Activated T-cell treated with anti-CD3 and anti-CD28 coated beads for 1 hour (primary cell): ENCODE results near the gene CA9.
A peak's percentile ranks its signal among the peaks of the same experiment; 100 is the strongest.

Source experiments
- DNase-seq: peaks from one replicate; pipeline ENCODE4 v3.0.0-alpha.2; 2020; ENCODE audit warnings: low read depth

CA9 gene

DNA sequence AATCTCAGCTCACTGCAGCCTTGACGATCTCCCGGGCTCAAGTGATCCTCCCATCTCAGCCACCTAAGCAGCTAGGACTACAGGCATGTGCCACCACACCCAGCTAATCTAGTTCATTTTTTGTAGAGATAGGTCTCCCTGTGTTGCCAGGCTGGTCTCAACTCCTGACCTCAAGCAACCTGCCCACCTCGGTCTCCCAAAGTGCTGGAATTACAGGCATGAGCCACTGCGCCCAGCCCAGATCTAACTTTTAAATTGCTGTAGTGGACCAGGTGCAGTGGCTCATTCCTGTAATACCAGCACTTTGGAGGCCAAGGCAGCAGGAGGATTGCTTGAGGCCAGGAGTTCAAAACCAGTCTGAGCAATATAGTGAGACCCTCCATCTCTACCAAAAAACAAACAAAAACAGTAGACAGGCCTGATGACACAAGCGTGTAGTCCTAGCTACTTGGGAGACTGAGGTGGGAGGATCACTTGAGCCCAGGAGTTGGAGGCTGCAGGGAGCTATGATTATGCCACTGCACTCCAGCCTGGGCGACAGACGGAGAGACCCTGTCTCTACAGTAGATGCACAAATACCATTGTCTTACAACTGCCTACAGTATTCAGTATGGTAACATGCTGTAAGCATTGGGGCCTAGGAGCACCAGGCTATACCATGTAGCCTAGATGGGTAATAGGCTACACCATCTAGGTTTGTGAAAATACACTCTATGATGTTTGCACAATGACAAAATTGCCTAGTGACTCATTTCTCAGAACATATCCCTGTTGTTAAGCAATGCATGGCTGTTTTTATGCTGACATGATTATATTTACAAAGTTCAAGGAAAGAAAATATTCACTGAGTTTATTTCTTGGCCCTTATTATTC is 21.5 kb upstream of the CA9 start:
- DNase-seq, result no peak

DNA sequence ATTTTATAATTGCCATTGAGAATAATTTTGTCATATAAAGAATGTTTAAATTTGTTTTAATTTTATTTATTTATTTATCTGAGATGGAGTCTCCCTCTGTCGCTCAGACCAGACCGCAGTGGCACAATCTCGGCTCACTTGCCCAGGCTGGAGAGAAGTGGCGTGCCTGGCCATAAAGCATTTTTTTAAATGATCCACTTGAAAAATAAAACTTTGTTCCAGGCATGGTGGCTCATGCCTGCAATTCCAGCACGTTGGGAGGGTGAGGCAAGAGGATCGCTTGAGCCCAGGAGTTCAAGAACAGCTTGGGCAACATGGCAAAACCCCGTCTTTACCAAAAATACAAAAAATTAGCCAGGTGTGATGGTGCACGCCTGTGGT is 20.9 kb upstream of the CA9 start:
- no peak for DNase-seq

DNA sequence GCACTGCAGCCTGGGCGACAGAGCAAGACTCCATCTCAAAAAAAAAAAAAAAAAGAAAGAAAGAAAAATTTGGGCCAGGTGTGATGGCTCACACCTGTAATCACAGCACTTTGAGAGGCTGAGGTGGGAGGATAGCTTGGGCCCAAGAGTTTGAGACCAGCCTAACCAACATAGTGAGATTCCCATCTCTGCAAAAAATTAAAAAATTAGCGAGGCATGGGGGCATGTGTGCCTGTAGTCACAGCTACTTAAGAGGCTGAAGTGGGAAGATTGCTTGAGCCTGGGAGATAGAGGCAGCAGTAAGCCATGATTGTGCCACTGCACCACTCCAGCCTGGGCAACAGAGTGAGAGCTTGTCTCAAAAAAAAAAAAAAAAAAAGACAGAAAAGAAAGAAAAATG is 20.1 kb upstream of the CA9 start:
- no peak for DNase-seq

DNA sequence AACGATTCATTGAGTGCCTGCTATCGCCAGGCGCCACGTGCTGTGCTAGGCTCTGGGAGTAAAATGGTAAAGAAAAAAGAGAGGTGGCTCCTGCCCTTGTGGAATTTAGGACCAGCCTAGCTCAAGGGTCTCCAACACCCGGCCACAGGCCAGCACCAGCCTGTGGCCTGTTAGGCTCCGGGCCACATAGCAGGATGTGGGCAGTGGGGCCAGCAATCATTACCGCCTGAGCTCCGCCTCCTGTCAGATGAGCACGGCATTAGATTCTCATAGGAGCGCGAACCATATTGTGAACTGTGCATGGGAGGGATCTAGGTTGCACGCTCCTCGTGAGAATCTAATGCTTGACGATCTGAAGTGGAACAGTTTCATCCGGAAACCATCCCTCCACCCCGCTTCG is 17.4 kb upstream of the CA9 start:
- DNase-seq, result no peak

DNA sequence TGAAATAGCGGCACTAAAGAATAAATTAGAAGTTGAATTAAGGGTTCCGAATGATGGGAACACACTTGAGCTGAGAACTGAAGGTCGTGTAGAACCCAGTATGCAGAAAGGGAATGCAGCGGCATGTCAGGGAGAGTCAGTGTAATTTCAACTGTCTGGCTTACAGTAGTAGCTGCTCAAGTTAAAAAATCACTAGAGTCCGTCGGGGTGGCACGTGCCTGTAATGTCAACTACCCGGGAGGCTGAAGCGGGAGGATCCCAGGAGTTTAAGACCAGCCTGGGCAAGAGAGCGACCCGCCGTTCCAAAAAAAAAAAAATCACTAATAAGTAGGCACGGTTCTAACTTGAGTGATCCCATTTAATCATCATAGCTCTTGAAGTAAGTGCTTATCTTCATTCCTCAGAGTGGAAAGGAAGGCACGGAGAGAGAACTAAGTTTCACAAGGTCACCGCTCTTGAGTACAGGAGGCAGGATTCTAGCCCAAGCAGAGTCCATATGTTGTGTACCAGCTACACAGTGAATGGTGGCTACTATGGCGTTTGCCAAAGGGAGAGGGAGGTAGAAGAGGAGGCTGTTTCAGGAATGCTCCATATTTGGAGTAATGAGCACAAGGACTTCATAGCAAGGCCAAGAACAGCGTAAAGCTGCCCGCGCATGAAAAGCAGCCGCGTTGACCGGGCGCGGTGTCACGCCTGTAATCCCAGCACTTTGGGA is 16.7 kb upstream of the CA9 start:
- no peak for DNase-seq

DNA sequence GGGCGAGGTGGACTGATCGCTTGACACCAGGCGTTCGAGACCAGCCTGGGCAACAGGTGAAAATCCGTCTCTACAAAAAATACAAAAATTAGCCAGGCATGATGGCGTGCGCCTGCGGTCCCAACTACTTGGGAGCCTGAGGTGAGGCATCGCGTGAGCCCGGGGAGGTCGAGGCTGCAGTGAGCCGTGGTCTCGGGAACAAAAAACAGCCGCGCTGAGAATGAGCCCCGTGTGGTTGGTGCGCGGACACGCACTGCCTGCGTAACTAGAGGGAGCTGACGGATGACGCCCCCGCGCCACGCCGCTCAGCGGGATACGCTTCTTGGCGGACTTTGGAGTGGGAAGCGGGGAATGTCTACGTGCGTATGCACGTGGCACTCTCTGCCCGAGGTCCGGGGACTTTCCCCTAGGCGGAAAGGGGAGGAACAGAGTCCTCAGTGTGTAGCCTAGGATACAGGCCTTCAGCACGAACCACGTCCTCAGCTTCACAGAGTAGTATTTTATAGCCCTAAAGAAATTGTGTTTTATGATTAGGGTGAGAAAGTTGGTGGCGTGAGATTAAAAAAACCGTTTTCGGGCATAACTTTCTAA is 16.1 kb upstream of the CA9 start, which contains the start of gene RMRP:
Gene RMRP (minus strand): TSS at position 474 of the 591 bp plus-strand sequence.
- DNase-seq, result peak; percentile 67

DNA sequence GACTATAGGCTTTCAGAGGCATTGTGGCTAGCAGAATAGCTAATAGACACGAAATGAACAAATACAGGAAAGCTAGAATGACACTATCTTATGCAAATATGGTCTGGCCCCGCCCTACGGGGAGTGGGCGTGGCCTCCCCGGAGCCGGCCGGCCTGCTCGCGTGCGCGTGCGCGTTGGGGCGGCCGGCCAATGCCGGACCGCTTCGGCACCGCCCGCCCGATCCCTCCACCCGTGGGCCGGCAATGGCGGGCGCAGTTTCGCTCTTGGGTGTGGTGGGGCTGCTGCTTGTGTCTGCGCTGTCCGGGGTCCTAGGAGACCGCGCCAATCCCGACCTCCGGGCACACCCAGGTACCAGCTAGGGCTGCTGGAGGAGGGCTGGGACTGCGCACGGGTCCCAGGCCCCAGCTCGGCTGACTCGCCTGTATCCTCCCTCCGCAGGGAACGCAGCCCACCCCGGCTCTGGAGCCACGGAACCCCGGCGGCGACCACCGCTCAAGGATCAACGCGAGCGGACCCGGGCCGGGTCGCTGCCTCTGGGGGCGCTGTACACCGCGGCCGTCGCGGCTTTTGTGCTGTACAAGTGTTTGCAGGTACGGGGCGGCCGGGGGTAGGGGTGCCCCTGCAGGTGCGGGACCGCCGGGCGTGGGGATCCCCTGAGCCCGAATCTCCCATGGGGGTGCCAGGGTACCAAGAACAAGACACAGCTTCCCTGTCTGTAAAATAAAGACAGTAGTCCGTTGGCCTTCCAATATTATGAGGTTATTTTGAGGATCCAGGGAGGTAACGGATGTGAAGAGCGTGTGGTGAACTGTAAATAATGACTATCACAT is 15.4 kb upstream of the CA9 start, which contains the start of gene CCDC107:
Gene CCDC107 (plus strand): TSS at position 156 of the 831 bp plus-strand sequence. CDS start 88 bp downstream, at position 244.
- DNase-seq, result peak; percentile 78

DNA sequence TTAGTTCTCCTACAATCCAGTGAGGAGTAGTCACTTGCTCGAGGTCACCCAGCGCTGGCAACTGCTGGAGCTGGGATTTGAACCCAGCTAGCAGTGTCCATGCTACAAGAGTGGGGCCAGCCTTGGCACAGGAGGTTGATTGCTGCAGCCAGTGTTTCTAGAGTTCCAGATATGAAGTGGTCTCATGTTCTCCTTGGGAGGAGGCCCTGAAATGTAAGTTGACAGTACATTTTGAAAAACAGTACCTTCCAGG is 14.8 kb upstream of the CA9 start:
- DNase-seq, result no peak

DNA sequence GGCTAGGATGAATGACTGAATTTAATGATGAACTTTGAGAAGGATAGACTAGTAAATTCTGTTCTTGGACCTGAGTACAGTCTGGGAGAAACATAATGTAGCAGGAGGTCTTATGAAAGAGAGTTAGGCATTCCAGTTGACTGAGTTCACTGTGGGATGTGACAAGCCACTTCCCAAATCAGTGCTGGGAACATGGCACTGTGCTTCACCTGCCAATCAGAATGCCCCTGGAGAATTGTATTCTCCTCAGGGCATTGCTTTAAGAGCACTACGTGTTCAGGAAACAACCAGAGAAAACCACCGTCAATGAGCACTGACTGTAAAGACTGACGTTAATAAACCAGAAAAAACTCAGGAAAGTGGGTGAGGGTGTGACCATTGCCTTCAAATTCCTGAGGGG is 14.4 kb upstream of the CA9 start:
- no peak for DNase-seq

DNA sequence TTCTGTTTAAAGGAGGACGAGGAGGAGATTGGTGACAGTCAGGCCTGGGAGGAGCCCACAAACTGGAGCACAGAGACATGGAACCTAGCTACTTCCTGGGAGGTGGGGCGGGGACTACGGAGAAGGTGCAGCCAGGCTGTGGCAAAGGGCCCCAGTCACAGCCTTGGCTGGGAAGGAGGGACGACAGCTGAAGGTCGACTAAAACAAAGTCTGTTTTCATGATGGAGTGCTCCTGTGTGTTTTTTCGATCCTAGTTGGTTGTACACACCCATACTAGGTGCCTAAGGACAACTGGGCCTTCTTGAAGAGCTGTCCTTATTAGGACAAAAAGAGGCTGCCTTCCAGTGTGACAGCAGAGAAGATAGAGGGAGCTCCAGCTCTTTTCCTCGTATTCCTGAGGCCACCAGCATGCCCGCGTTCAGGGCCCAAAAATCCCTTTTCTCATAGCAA is 12.7 kb upstream of the CA9 start:
- DNase-seq, result no peak

DNA sequence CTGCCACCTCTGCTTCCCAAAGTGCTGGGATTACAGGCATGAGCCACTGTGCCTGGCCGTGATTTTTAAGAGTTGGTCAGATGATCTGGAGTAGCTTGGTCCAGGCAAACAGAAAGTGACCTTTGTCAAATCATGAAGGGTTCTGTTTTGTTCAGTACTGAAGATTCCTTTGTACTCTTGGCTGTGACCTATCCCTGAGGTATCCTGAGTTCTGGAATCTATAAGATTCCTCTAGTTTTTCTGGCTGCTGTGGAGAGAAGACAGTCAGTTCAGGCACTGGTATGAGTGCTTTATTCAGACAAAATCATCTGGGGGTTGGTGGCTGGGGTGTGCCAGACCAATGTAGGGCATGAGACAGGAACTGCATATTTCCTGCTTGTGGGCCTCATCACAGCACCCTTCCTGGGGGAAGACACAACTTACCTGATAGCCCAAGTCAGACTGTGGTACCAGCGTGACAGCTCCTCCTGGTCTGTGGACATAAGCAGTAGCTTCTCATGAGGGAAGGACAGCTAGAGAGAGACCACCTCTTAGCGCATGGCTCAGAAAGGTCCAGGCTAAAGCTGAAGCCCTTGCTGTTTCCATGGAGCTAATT is 11.9 kb upstream of the CA9 start:
- no peak for DNase-seq

DNA sequence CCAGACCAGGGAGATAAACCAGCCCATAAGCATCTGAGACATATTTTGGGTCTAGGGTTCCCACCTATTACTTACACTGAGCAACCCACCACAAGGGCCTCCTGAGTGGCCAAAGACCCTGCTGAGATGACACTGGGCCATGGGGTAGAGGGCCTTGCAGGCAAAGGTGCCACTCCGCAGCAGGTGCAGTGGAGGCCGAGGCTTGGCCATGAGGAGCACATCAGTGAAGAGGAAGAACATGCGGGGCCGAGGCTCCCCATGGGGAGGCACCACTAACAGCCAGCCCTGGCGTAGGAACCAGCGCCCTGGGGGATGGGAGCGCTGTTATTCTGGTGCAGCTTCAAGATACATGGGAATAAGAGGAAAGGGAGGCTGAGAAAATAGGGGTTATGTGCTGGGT is 11.3 kb upstream of the CA9 start:
- DNase-seq, result no peak

DNA sequence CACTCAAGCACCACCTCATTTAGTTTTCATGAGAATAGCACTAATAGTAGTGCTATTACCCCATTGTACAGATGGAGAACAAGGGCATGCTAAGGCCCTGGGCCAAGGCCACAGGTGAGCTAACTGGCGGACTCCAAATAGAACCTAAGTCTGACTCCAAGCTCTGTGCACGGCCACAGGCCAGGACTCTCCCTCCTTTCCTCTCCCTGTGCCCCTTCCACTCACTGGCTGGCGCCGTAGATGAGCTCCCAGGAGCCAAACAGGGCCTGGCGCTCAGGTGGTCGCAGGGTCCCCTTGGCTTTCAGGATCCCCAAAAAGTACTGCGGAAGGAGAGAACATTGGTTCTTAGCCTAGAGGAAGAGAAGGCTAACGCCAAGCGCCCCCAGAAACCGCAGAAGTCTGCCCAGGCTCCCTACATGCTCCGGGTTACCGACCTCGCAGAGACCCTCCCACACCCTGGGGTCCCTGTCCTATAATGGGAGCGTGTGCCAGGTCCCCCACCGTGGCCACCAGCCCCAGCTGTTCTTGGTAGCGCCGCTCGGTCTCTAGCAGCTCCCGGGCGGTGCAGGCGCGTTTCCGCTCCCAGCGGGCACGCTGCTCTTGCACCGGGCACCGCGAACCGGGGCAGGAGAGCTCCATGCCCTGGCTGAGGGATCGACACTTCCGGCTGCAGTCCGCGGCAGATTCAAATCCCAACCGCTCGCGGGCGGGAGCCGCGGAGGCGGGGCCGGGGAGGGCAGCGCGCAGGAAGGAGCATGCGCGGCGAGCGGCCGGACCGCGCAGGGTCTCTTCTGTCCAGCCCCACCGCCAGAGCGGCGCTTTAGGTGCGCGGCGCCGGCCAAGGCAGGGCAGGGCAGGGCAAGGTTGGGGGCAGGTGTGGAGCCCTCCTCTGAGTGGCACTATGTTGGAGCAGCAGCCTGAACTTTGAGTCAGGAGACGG is 8.9 kb upstream of the CA9 start, which contains the start of gene ARHGEF39:
Gene ARHGEF39 (minus strand): TSS at position 665 of the 940 bp plus-strand sequence. CDS start 26 bp downstream, at position 639.
- DNase-seq, result peak; percentile 48

DNA sequence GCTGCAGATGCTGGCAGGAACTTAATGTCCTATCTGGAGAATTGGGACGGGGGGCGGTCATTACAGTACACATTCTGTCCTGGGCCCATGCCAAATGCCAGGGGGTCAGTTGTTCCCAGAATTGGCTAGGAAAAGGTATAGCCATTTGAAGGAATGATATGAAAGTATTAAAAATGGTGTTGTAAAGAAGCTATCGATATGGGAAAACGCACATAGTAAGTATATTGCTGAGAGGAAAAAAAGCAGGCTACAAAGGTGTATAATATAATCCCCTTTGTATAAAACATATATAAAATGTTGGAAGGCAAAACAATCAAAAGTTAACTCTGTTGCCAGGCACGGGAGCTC is 8.3 kb upstream of the CA9 start:
- no peak for DNase-seq

DNA sequence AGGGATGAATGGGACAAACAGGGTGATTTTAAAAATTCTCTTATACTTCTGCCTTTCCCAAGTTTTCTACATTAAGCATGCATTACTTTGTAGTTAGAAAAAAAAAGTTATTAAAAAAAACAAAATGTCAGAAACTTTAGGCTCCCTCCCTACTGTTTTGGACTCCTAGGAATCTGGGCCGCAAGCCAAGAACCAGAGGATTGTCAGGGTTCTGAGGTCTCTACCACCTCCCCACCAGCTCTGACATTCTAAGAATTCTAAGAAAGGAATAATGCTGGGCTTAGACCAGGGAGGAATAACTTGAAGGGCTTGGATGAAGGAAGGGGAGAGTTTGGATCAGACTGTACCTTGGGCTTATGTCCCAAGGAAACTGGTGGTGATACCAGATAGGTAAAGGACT is 7.7 kb upstream of the CA9 start:
- no peak for DNase-seq

DNA sequence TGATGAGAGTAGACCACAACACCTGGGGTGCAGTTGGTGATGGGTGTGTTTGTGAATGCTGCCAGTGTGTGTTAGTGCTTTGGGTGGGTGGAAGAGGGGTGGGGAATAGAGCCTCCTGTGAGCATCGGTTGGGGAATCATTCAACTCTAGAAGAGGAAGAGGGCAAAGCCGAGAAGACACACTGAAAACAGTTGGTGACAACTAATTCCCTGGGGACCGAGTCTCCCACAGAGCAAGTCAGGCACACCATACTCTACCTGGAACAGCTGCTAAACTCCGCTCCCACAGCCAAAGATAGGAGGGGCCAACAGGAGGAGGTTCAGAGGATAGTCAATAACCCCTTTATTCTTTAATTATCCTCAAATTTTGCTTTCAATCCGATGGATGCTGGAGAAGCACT is 7.2 kb upstream of the CA9 start:
- DNase-seq, result no peak

DNA sequence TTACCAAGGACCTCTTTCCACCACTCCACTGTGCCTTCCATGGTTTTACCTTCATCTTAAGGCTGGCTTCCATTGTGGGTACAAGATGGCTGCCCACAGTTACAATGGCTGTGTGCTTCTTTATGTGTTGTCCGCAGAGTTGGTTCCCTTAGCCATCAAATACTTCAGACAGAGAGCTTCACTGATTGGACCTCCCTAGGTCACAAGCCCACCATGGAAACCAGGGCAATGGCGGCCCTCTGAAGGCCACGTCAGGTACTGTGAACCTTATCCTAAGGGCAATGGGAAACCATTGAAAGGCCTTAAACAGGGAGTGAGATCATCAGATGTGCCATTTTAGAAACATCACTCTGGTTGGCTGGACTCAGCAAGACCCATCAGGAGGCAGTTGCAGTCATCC is 5.8 kb upstream of the CA9 start:
- DNase-seq, result no peak

DNA sequence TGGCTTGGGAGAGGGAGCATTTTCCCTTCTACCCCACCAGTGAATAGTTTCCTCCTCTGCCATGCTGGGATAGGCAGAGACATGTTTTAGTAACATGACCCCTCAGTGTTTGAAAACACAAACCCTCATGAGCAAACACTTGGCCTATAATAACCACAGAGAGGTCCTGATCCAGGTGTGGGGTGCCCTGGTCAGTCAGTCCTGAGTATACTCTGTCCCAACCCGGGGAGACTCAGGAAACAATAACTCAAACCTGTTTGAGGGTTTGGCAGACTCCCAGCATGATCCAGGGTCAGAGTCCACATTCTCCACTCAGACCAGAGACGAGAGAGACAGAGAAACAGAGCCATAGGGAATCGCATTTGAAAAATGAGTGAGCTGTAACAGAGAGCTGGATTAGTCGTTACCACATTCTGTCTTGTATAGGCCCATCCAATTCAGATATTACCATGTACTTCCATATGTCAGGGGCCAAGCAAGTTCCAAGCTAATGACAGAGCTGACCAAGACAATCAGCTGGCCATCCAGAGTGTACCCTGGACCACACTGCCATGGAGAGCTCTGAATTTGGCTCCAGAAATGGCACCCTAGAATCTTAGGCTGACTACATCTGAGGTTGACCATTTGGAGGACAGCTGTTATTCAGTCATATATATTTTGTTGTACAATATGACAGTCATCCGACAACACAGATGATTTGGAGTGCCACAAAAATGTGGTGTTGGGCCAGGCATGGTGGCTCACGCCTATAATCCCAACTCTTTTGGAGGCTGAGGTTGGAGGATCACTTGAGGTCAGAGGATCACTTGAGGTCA is 4.2 kb upstream of the CA9 start:
- DNase-seq, result no peak

DNA sequence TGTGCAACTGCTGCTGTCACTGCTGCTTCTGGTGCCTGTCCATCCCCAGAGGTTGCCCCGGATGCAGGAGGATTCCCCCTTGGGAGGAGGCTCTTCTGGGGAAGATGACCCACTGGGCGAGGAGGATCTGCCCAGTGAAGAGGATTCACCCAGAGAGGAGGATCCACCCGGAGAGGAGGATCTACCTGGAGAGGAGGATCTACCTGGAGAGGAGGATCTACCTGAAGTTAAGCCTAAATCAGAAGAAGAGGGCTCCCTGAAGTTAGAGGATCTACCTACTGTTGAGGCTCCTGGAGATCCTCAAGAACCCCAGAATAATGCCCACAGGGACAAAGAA is 265 bp downstream of the CA9 start:
- DNase-seq, result no peak

DNA sequence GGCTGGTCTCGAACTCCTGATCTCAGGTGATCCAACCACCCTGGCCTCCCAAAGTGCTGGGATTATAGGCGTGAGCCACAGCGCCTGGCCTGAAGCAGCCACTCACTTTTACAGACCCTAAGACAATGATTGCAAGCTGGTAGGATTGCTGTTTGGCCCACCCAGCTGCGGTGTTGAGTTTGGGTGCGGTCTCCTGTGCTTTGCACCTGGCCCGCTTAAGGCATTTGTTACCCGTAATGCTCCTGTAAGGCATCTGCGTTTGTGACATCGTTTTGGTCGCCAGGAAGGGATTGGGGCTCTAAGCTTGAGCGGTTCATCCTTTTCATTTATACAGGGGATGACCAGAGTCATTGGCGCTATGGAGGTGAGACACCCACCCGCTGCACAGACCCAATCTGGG is 1.5 kb downstream of the CA9 start:
- no peak for DNase-seq
